Measurements from ENCODE around the gene MBTD1.

DNA sequence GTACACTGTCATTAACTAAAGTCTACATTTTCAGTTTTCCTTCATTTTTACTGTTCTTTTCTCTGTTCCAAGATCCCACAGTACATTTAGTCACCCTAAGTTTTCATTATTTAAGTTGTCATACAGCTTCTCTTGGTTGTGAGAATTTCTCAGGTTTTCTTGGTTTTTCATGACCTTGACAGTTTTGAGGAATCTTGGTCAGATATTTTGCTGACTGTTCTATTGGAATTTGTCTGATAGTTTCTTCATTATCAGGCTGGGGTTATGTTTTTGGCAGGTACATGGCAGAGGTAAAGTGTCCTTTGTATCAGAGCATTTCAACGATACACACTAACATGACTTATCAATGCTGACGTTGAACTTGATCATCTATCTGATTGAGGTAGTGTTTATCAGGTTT, 19.6 kb downstream of the MBTD1 start:
- TF ChIP-seq GABPA (IDR thresholded peaks at IDR 0.05; ENCODE audit: low read depth) = no peak
- no peak for TF ChIP-seq SMC3 (IDR thresholded peaks at IDR 0.05; ENCODE audit: borderline replicate concordance, low read length)
- TF ChIP-seq, protein P1, sequence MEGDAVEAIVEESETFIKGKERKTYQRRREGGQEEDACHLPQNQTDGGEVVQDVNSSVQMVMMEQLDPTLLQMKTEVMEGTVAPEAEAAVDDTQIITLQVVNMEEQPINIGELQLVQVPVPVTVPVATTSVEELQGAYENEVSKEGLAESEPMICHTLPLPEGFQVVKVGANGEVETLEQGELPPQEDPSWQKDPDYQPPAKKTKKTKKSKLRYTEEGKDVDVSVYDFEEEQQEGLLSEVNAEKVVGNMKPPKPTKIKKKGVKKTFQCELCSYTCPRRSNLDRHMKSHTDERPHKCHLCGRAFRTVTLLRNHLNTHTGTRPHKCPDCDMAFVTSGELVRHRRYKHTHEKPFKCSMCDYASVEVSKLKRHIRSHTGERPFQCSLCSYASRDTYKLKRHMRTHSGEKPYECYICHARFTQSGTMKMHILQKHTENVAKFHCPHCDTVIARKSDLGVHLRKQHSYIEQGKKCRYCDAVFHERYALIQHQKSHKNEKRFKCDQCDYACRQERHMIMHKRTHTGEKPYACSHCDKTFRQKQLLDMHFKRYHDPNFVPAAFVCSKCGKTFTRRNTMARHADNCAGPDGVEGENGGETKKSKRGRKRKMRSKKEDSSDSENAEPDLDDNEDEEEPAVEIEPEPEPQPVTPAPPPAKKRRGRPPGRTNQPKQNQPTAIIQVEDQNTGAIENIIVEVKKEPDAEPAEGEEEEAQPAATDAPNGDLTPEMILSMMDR (IDR thresholded peaks at IDR 0.05 in 2 of 3, conservative IDR thresholded peaks at IDR 0.05 in 1 of 3; ENCODE audit: control insufficient read depth in 2 of 3, extremely low read depth in 1 of 3, insufficient read depth in 1 of 3, low read depth in 3 of 3, low read length in 3 of 3) = no peak
- TF ChIP-seq SIX5 (IDR thresholded peaks at IDR 0.05; ENCODE audit: low read depth, low read length, severe bottlenecking) = no peak
- TF ChIP-seq, protein P2, sequence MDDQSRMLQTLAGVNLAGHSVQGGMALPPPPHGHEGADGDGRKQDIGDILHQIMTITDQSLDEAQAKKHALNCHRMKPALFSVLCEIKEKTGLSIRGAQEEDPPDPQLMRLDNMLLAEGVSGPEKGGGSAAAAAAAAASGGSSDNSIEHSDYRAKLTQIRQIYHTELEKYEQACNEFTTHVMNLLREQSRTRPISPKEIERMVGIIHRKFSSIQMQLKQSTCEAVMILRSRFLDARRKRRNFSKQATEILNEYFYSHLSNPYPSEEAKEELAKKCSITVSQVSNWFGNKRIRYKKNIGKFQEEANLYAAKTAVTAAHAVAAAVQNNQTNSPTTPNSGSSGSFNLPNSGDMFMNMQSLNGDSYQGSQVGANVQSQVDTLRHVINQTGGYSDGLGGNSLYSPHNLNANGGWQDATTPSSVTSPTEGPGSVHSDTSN (IDR thresholded peaks at IDR 0.05; ENCODE audit: insufficient replicate concordance, low read depth, low read length) = no peak
- no peak for TF ChIP-seq CEBPB (IDR thresholded peaks at IDR 0.05; ENCODE audit: borderline replicate concordance in 1 of 2, low read depth in 2 of 2, low read length in 2 of 2)

Data from GM12878 (cell line).